HepG2 (cell line): Measurements from ENCODE around the gene ATG7. TPM values are rescaled to one million over a fixed set of nuclear protein-coding genes. Genes with fewer than 3 reads are reported as not detected.

Experiments used
- BATF2 ChIP-seq: sonication (generic); formaldehyde crosslinking; IDR thresholded peaks from 2 replicates; pipeline ENCODE4 v1.8.0; 2022; ENCODE audit warnings: mild to moderate bottlenecking, missing genetic modification reagents, moderate library complexity
- CCAR2 ChIP-seq: fragments of 200-400 bp; formaldehyde crosslinking; optimal IDR thresholded peaks from 2 replicates; pipeline ENCODE3; 2018; ENCODE audit warnings: low read depth, mild to moderate bottlenecking, low read length, moderate library complexity
- CSRNP2 ChIP-seq: sonication (generic); formaldehyde crosslinking; conservative IDR thresholded peaks from 2 replicates; pipeline ENCODE4 v1.8.0; 2022; ENCODE audit warnings: low read depth, missing genetic modification reagents
- DNMT3B ChIP-seq: conservative IDR thresholded peaks from 2 replicates; pipeline ENCODE4 v1.6.1; 2016; ENCODE audit warnings: missing biosample characterization, control low read depth
- MXD4 ChIP-seq: IDR thresholded peaks from 2 replicates; pipeline ENCODE4 v1.6.1; 2016; ENCODE audit warnings: mild to moderate bottlenecking, missing biosample characterization, missing genetic modification reagents
- ONECUT2 ChIP-seq: sonication (generic); formaldehyde crosslinking; IDR thresholded peaks from 2 replicates; pipeline ENCODE4 v1.4.0; 2020; ENCODE audit warnings: missing genetic modification reagents
- POLR2G ChIP-seq: fragments of 200-400 bp; formaldehyde crosslinking; IDR thresholded peaks from 2 replicates; pipeline ENCODE4 v1.6.1; 2018; ENCODE audit warnings: mild to moderate bottlenecking, low read depth, low read length, moderate library complexity
- ZFX ChIP-seq: sonication (generic); formaldehyde crosslinking; IDR thresholded peaks from 2 replicates; pipeline ENCODE4 v1.4.0; 2020; ENCODE audit warnings: mild to moderate bottlenecking, low read depth, missing genetic modification reagents, moderate library complexity
- ZNF180 ChIP-seq: sonication (generic); formaldehyde crosslinking; IDR thresholded peaks from 2 replicates; pipeline ENCODE4 v1.4.0; 2020; ENCODE audit warnings: low read depth, missing genetic modification reagents, borderline replicate concordance
- ZNF263 ChIP-seq: sonication (generic); formaldehyde crosslinking; IDR thresholded peaks from 2 replicates; pipeline ENCODE4 v1.4.0; 2020; ENCODE audit warnings: missing genetic modification reagents
- ZNF407 ChIP-seq: sonication (generic); formaldehyde crosslinking; IDR thresholded peaks from one replicate; pipeline ENCODE4 v1.5.1; 2020; ENCODE audit warnings: mild to moderate bottlenecking, missing genetic modification reagents; ENCODE audit errors: not compliant biosample characterization
- ZNF576 ChIP-seq: sonication (generic); formaldehyde crosslinking; IDR thresholded peaks from 2 replicates; pipeline ENCODE4 v1.4.0; 2020; ENCODE audit warnings: mild to moderate bottlenecking, missing genetic modification reagents
- ZNF83 ChIP-seq: sonication (generic); formaldehyde crosslinking; IDR thresholded peaks from 2 replicates; pipeline ENCODE4 v1.4.0; 2020; ENCODE audit warnings: missing genetic modification reagents, mild to moderate bottlenecking, borderline replicate concordance
- polyA plus RNA-seq, 8 experiments: library from polyadenylated mRNA; depleted of rRNA in 3 of 8; stranded (reverse) in 7 of 8; unstranded in 1 of 8; fragments of >200 nt; fragmentation: Illumina TruSeq in 4 of 8; extraction: Trizol in 4 of 8; gene quantifications; 2 replicates each; pipeline versions ENCODE4 v1.2.1 to v1.2.3, GENCODE V29; 2011 to 2016; ENCODE audit warnings: low read depth in 4 of 8, missing spikeins in 1 of 8, mixed read lengths in 1 of 8; ENCODE audit not compliant: insufficient read depth in 1 of 8
- total RNA-seq, 5 experiments: library from RNA; depleted of rRNA; stranded (reverse); fragments of >200 nt; fragmentation: Illumina TruSeq; extraction: Trizol; gene quantifications; 2 replicates each; pipeline ENCODE4 v1.2.3, GENCODE V29; 2016; ENCODE audit warnings: low read depth in 1 of 5

The ATG7 gene
- total and polyA plus RNA-seq, 2 of the 13 experiments (the other 11 are each of a cell fraction or from before 2014, with no cell fraction given): 7.8 to 22.1 TPM

GRCh38 chr3:11602239-11602840 lies 330.1 kb downstream of the ATG7 start (continued):
- TF ChIP-seq CSRNP2 (no peak), MXD4 (CRISPR knock-in tag) (no peak), CCAR2 (no peak), ZNF180 (CRISPR knock-in tag) (no peak), ZNF83 (CRISPR knock-in tag) (no peak), ZFX (CRISPR knock-in tag) (no peak), POLR2G (no peak), DNMT3B (CRISPR knock-in tag) (no peak), BATF2 (no peak), ZNF576 (CRISPR knock-in tag) (no peak), ZNF407 (no peak), ZNF263 (CRISPR knock-in tag) (no peak), ONECUT2 (CRISPR knock-in tag) (no peak)
